HEK293 (cell line): ENCODE data around the gene TUBB3.

ENCODE experiments used
- CTCF ChIA-PET: fragments of 350-600 bp; formaldehyde crosslinking; extraction: SDS; loops from one replicate; lab custom pipeline; 2021; ENCODE audit warnings: antibody characterized with exemption; lab: Yijun Ruan, JAX
- POLR2A ChIA-PET: fragments of 300-600 bp; formaldehyde crosslinking; extraction: SDS; loops from one replicate; lab custom pipeline; 2020; ENCODE audit warnings: antibody characterized with exemption, inconsistent platforms; lab: Yijun Ruan, JAX
- H3K27ac ChIP-seq: fragments of 200-500 bp; sonication (Bioruptor generic); 2 replicates; pipeline ENCODE4 v1.5.1; 2014; ENCODE audit warnings: low read depth, low read length, control low read depth, inconsistent platforms; ENCODE audit errors: extremely low read depth
- H3K36me3 ChIP-seq, 2 experiments: fragments of 200-500 bp in 1 of 2; sonication (Bioruptor generic) in 1 of 2; 1 replicate in 1 of 2; 2 replicates in 1 of 2; pipeline ENCODE4 v1.5.1; 2014 to 2017; ENCODE audit warnings: inconsistent platforms in 2 of 2, low read length in 2 of 2; ENCODE audit not compliant: control insufficient read depth in 2 of 2, insufficient read depth in 1 of 2
- H3K4me1 ChIP-seq: fragments of 200-500 bp; sonication (Bioruptor generic); 2 replicates; pipeline ENCODE4 v1.5.1; 2014; ENCODE audit warnings: mild to moderate bottlenecking, low read length, inconsistent platforms; ENCODE audit not compliant: control insufficient read depth, insufficient read depth
- H3K4me3 ChIP-seq: 2 replicates; pipeline ENCODE4 v1.5.1; 2011; ENCODE audit warnings: low read depth, mild to moderate bottlenecking, control low read depth, low read length, moderate library complexity
- H3K9me3 ChIP-seq: fragments of 200-500 bp; sonication (Bioruptor generic); 2 replicates; pipeline ENCODE4 v1.5.1; 2014; ENCODE audit warnings: low read depth, low read length, inconsistent platforms; ENCODE audit not compliant: control insufficient read depth, insufficient read depth
- EGR2 ChIP-seq: fragments of 450-650 bp; formaldehyde crosslinking; IDR thresholded peaks from 2 replicates; pipeline ENCODE4 v1.5.1; 2016; ENCODE audit warnings: low read depth, missing biosample characterization, missing genetic modification characterization
- GLI2 ChIP-seq: fragments of 450-650 bp; formaldehyde crosslinking; IDR thresholded peaks from 2 replicates; pipeline ENCODE4; 2017; ENCODE audit warnings: missing biosample characterization, missing genetic modification characterization, low read depth, borderline replicate concordance
- REPIN1 ChIP-seq: fragments of 450-650 bp; formaldehyde crosslinking; IDR thresholded peaks from 2 replicates; pipeline ENCODE4 v1.5.1; 2017; ENCODE audit warnings: missing biosample characterization, missing genetic modification characterization, low read depth
- ZFP41 ChIP-seq: fragments of 450-650 bp; formaldehyde crosslinking; IDR thresholded peaks from 2 replicates; pipeline ENCODE4 v1.5.1; 2016; ENCODE audit warnings: missing biosample characterization, missing genetic modification characterization, borderline replicate concordance
- ZNF10 ChIP-seq: fragments of 450-650 bp; formaldehyde crosslinking; IDR thresholded peaks from 2 replicates; pipeline ENCODE4 v1.5.1; 2017; ENCODE audit warnings: missing biosample characterization, missing genetic modification characterization
- ZNF2 ChIP-seq: fragments of 450-650 bp; formaldehyde crosslinking; IDR thresholded peaks from 2 replicates; pipeline ENCODE4 v1.5.1; 2016; ENCODE audit warnings: missing biosample characterization, missing genetic modification characterization
- ZNF221 ChIP-seq: fragments of 450-650 bp; formaldehyde crosslinking; IDR thresholded peaks from 2 replicates; pipeline ENCODE4 v1.5.1; 2017; ENCODE audit warnings: missing biosample characterization, missing genetic modification characterization, borderline replicate concordance
- ZNF274 ChIP-seq, 2 experiments: fragments of 200-500 bp in 1 of 2; fragments of 450-650 bp in 1 of 2; sonication (Bioruptor generic) in 1 of 2; formaldehyde crosslinking in 1 of 2; IDR thresholded peaks; 2 replicates each; pipeline versions ENCODE4 v1.5.1 to v1.6.1; 2014 to 2016; ENCODE audit warnings: borderline replicate concordance in 1 of 2, inconsistent platforms in 1 of 2, low read length in 1 of 2, missing biosample characterization in 1 of 2, missing genetic modification characterization in 1 of 2
- ZNF302 ChIP-seq: fragments of 450-650 bp; formaldehyde crosslinking; IDR thresholded peaks from 2 replicates; pipeline ENCODE4 v1.5.1; 2016; ENCODE audit warnings: missing biosample characterization, missing genetic modification characterization, low read depth
- ZNF324 ChIP-seq: fragments of 450-650 bp; formaldehyde crosslinking; IDR thresholded peaks from 2 replicates; pipeline ENCODE4 v1.5.1; 2016; ENCODE audit warnings: missing biosample characterization, missing genetic modification characterization
- ZNF426 ChIP-seq: fragments of 450-650 bp; formaldehyde crosslinking; IDR thresholded peaks from 2 replicates; pipeline ENCODE4 v1.5.1; 2017; ENCODE audit warnings: missing biosample characterization, missing genetic modification characterization, mild to moderate bottlenecking, inconsistent platforms, moderate library complexity
- ZNF510 ChIP-seq: fragments of 450-650 bp; formaldehyde crosslinking; IDR thresholded peaks from 2 replicates; pipeline ENCODE4 v1.5.1; 2018; ENCODE audit warnings: mild to moderate bottlenecking, missing genetic modification characterization, missing biosample characterization; ENCODE audit not compliant: insufficient replicate concordance
- ZNF549 ChIP-seq: fragments of 450-650 bp; IDR thresholded peaks from 2 replicates; pipeline ENCODE4 v1.5.1; 2018; ENCODE audit warnings: missing biosample characterization, missing genetic modification characterization, mild to moderate bottlenecking, inconsistent platforms, moderate library complexity
- ZNF623 ChIP-seq: fragments of 450-650 bp; formaldehyde crosslinking; IDR thresholded peaks from 2 replicates; pipeline ENCODE4 v1.5.1; 2016; ENCODE audit warnings: missing biosample characterization, missing genetic modification characterization
- ZNF629 ChIP-seq: fragments of 450-650 bp; formaldehyde crosslinking; IDR thresholded peaks from 2 replicates; pipeline ENCODE4 v1.5.1; 2017; ENCODE audit warnings: missing biosample characterization, missing genetic modification characterization
- ZNF837 ChIP-seq: fragments of 450-650 bp; formaldehyde crosslinking; IDR thresholded peaks from 2 replicates; pipeline ENCODE4 v1.5.1; 2016; ENCODE audit warnings: missing biosample characterization, missing genetic modification characterization
- TF ChIP-seq, protein P1 (sequence below): fragments of 450-650 bp; formaldehyde crosslinking; IDR thresholded peaks from 2 replicates; pipeline ENCODE4 v1.5.1; 2017; ENCODE audit warnings: missing biosample characterization, mild to moderate bottlenecking, missing genetic modification characterization, moderate library complexity
- TF ChIP-seq, protein P2 (sequence below): fragments of 450-650 bp; formaldehyde crosslinking; IDR thresholded peaks from 2 replicates; pipeline ENCODE4 v1.5.1; 2016; ENCODE audit warnings: missing biosample characterization, missing genetic modification characterization
- TF ChIP-seq, protein P3 (sequence below): fragments of 450-650 bp; formaldehyde crosslinking; IDR thresholded peaks from 2 replicates; pipeline ENCODE4 v1.5.1; 2017; ENCODE audit warnings: missing biosample characterization, missing genetic modification characterization

Gene TUBB3

GRCh38 chr16:89906140-89907025 lies 16.8 kb upstream of the TUBB3 start:
- POLR2A ChIA-PET: interaction anchor here (0.5 to 1.1 kb wide), 3 partner anchors 15 to 65 kb away, joined by 3 read pairs; no protein-coding TSS in a partner anchor
- TF ChIP-seq, protein P1, sequence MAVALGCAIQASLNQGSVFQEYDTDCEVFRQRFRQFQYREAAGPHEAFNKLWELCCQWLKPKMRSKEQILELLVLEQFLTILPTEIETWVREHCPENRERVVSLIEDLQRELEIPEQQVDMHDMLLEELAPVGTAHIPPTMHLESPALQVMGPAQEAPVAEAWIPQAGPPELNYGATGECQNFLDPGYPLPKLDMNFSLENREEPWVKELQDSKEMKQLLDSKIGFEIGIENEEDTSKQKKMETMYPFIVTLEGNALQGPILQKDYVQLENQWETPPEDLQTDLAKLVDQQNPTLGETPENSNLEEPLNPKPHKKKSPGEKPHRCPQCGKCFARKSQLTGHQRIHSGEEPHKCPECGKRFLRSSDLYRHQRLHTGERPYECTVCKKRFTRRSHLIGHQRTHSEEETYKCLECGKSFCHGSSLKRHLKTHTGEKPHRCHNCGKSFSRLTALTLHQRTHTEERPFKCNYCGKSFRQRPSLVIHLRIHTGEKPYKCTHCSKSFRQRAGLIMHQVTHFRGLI (tag by site-specific recombination): peak; percentile 91
- TF ChIP-seq ZNF510: no peak
- no peak for TF ChIP-seq ZNF221 (tag by site-specific recombination)
- TF ChIP-seq, all 188 proteins: peak for 1
- 0 out of 2 replicates have a peak overlapping the region, but pooled peaks have one; percentile 5 for H3K27ac ChIP-seq
- no peaks in the 10 kb centered on the region for H3K4me1 ChIP-seq
- no peaks in the 10 kb centered on the region for H3K9me3 ChIP-seq
- CTCF ChIA-PET: interaction anchor here (0.6 to 1.0 kb wide), 2 partner anchors 9 to 201 kb away, joined by 4 to 5 read pairs; no protein-coding TSS in a partner anchor
- H3K4me3 ChIP-seq: no peak overlapping the region
- peaks cover 8 to 68% of the 10 kb centered on the region in 2 experiments; a peak in 2 of 3 replicates for H3K36me3 ChIP-seq

- CTCF ChIA-PET: no interaction called here
- no peaks in the 10 kb centered on the region for H3K4me1 ChIP-seq
- H3K27ac ChIP-seq: no peak overlapping the region
- H3K36me3 ChIP-seq: peaks cover 8 to 73% of the 10 kb centered on the region in 2 experiments; a peak in 2 of 3 replicates
- TF ChIP-seq ZNF274 (IDR thresholded peaks at IDR 0.05; ENCODE audit: low read length) (no peak), ZNF274 (tag by site-specific recombination; IDR thresholded peaks at IDR 0.05; ENCODE audit: borderline replicate concordance) (no peak)
- TF ChIP-seq, protein P2, sequence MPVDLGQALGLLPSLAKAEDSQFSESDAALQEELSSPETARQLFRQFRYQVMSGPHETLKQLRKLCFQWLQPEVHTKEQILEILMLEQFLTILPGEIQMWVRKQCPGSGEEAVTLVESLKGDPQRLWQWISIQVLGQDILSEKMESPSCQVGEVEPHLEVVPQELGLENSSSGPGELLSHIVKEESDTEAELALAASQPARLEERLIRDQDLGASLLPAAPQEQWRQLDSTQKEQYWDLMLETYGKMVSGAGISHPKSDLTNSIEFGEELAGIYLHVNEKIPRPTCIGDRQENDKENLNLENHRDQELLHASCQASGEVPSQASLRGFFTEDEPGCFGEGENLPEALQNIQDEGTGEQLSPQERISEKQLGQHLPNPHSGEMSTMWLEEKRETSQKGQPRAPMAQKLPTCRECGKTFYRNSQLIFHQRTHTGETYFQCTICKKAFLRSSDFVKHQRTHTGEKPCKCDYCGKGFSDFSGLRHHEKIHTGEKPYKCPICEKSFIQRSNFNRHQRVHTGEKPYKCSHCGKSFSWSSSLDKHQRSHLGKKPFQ (tag by site-specific recombination): peak; percentile 87
- no peak overlapping the region for H3K4me3 ChIP-seq
- no peaks in the 10 kb centered on the region for H3K9me3 ChIP-seq
- POLR2A ChIA-PET: interaction anchor here (0.5 to 1.6 kb wide), 5 partner anchors 15 to 1101 kb away, joined by 3 to 7 read pairs (median 3); no protein-coding TSS in a partner anchor
These were observed 15.9 kb upstream of the TUBB3 start for GRCh38 chr16:89907055-89907814.

DNA sequence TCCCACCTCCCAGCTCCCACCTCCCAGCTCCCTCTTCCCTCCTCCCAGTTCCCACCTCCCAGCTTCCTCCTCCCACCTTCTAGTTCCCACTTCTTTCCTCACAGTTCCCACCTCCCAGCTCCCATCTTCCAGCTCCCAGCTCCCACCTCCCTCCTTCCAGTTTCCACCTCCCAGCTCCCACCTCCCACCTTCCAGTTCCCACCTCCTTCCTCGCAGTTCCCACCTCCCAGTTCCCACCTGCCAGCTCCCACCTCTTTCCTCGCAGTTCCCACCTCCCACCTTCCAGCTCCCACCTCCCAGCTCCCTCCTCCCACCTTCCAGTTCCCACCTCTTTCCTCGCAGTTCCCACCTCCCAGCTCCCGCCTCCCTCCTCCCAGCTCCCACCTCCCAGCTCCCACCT lies 14.9 kb upstream of the TUBB3 start:
- Histone ChIP-seq H3K27ac (no peak overlapping the region), H3K36me3 (peaks cover 8 to 68% of the 10 kb centered on the region in 2 experiments; a peak in 2 of 3 replicates), H3K4me3 (no peak overlapping the region), H3K4me1 (no peaks in the 10 kb centered on the region), H3K9me3 (no peaks in the 10 kb centered on the region)
- POLR2A ChIA-PET: interaction anchor here (0.5 to 1.6 kb wide), 4 partner anchors 14 to 1102 kb away, joined by 3 to 7 read pairs (median 4); partner anchors contain the start of gene TCF25
- CTCF ChIA-PET: interaction anchor here (0.7 to 3.1 kb wide), 2 partner anchors 35 to 203 kb away, joined by 3 to 20 read pairs; partner anchors contain the start of gene TCF25
- TF ChIP-seq ZNF10 (tag by site-specific recombination) (no peak), ZNF837 (no peak), ZNF549 (tag by site-specific recombination) (no peak), ZNF623 (no peak), ZNF629 (no peak), ZNF2 (no peak), REPIN1 (no peak), EGR2 (peak; percentile 41; the same call in 1 of the 2 replicates), GLI2 (tag by site-specific recombination) (no peak), ZFP41 (tag by site-specific recombination) (no peak), ZNF324 (tag by site-specific recombination) (no peak), ZNF302 (tag by site-specific recombination) (no peak), ZNF426 (tag by site-specific recombination) (no peak)
- TF ChIP-seq, protein P2 (tag by site-specific recombination): peak; percentile 100
- TF ChIP-seq, protein P3, sequence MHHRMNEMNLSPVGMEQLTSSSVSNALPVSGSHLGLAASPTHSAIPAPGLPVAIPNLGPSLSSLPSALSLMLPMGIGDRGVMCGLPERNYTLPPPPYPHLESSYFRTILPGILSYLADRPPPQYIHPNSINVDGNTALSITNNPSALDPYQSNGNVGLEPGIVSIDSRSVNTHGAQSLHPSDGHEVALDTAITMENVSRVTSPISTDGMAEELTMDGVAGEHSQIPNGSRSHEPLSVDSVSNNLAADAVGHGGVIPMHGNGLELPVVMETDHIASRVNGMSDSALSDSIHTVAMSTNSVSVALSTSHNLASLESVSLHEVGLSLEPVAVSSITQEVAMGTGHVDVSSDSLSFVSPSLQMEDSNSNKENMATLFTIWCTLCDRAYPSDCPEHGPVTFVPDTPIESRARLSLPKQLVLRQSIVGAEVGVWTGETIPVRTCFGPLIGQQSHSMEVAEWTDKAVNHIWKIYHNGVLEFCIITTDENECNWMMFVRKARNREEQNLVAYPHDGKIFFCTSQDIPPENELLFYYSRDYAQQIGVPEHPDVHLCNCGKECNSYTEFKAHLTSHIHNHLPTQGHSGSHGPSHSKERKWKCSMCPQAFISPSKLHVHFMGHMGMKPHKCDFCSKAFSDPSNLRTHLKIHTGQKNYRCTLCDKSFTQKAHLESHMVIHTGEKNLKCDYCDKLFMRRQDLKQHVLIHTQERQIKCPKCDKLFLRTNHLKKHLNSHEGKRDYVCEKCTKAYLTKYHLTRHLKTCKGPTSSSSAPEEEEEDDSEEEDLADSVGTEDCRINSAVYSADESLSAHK (tag by site-specific recombination): no peak
